HEK293 (cell line): ENCODE measurements around the gene ARL4A.

Experiments
- PRDM2 ChIP-seq: fragments of 450-650 bp; formaldehyde crosslinking; IDR thresholded peaks from 2 replicates; pipeline ENCODE4 v1.5.1; 2016; ENCODE audit warnings: missing biosample characterization, missing genetic modification characterization, borderline replicate concordance
- ZNF335 ChIP-seq: fragments of 450-650 bp; formaldehyde crosslinking; conservative IDR thresholded peaks from 2 replicates; pipeline ENCODE4 v1.5.1; 2016; ENCODE audit warnings: missing biosample characterization, missing genetic modification characterization

GRCh38 chr7:12637819-12638592 is 49.4 kb upstream of the ARL4A start:
- TF ChIP-seq ZNF335 (tag by site-specific recombination) (no peak), PRDM2 (tag by site-specific recombination) (no peak)
